Heart left ventricle (tissue), 16 donors: Measurements from ENCODE around the gene CSTF2T. TPM values are rescaled to one million over a fixed set of nuclear protein-coding genes. Genes with fewer than 3 reads are reported as not detected.
A peak's percentile ranks its signal among the peaks of the same experiment; 100 is the strongest.

Source experiments
- ATAC-seq, 4 donors: fragments of 200-7000 bp; cut with Tn5 transposase; one replicate each; pipeline ENCODE4 v1.9.1; 2020 to 2022; ENCODE audit warnings: moderate library complexity in 4 of 4, mild to moderate bottlenecking in 3 of 4, moderate number of reproducible peaks in 1 of 4
- DNase-seq, 5 donors: peaks; one replicate each; pipeline ENCODE4 v3.0.0-alpha.2; 2020
- H3K27ac ChIP-seq, 12 donors: fragments of 200-600 bp; sonication (generic) in 4 of 12; one replicate each; pipeline versions ENCODE4 v1.5.0 to v1.8.0; 2016 to 2022; ENCODE audit warnings: mild to moderate bottlenecking in 2 of 12
- H3K27me3 ChIP-seq, 9 donors: fragments of 200-600 bp; sonication (generic) in 2 of 9; one replicate each; pipeline versions ENCODE4 v1.5.1 to v1.8.0; 2016 to 2022; ENCODE audit warnings: mild to moderate bottlenecking in 3 of 9
- H3K36me3 ChIP-seq, 9 donors: fragments of 200-600 bp; sonication (generic) in 2 of 9; one replicate each; pipeline versions ENCODE4 v1.5.0 to v1.8.0; 2018 to 2022; ENCODE audit warnings: mild to moderate bottlenecking in 2 of 9
- H3K4me1 ChIP-seq, 12 donors: fragments of 200-600 bp; sonication (generic) in 4 of 12; one replicate each; pipeline versions ENCODE4 v1.5.0 to v1.8.0; 2016 to 2022; ENCODE audit warnings: mild to moderate bottlenecking in 3 of 12
- H3K4me3 ChIP-seq, 12 donors: fragments of 200-600 bp; sonication (generic) in 4 of 12; one replicate each; pipeline versions ENCODE4 v1.5.0 to v1.8.0; 2017 to 2022; ENCODE audit warnings: mild to moderate bottlenecking in 9 of 12, moderate library complexity in 4 of 12
- H3K9me3 ChIP-seq, 12 donors: fragments of 200-600 bp; sonication (generic) in 4 of 12; one replicate each; pipeline versions ENCODE4 v1.5.0 to v1.8.0; 2016 to 2022; ENCODE audit warnings: mild to moderate bottlenecking in 1 of 12
- POLR2A ChIP-seq, 2 donors: fragments of 450-650 bp; IDR thresholded peaks; one replicate each; pipeline ENCODE4 v1.6.1; 2017; ENCODE audit warnings: antibody characterized with exemption in 2 of 2, mild to moderate bottlenecking in 2 of 2, moderate library complexity in 2 of 2
- WGBS, 4 donors: extraction: QIAGEN DNeasy Blood & Tissue Kit in 2 of 4; methylation state at CpG; one replicate each; pipeline versions ENCODE4 v1.1.5 to v1.1.7; 2013 to 2018; 5-methylcytosine and 5-hydroxymethylcytosine counted together
- intact Hi-C, 10 donors: fragments of 100-400 bp; cut with DNase I; formaldehyde crosslinking; loops; one replicate each; pipeline versions ENCODE4 v1.11.1 to v1.14.2; 2022
- polyA plus RNA-seq, 2 donors: library from polyadenylated mRNA; stranded (reverse); fragments of 200-250 nt; gene quantifications; one replicate each; pipeline ENCODE4 v1.2.3, GENCODE V29; 2013
- total RNA-seq, 9 donors: library from RNA; depleted of rRNA in 2 of 9; stranded (reverse); fragments of >200 nt in 2 of 9; fragmentation: NEBNext Ultra II Directional in 3 of 9; extraction: Animal tissue kit (Norgen Biotek cat#: 25700) in 3 of 9; gene quantifications; one replicate each; pipeline versions ENCODE4 v1.1.0 to v1.2.4, GENCODE V29; 2016 to 2023
- TF ChIP-seq, protein P1 (sequence below), 12 donors: fragments of 200-600 bp; sonication (generic) in 4 of 12; IDR thresholded peaks; one replicate each; pipeline versions ENCODE4 v1.5.0 to v1.8.0; 2018 to 2022; ENCODE audit warnings: antibody characterized with exemption in 12 of 12, mild to moderate bottlenecking in 5 of 12
- donor health status: ischemic (EF 13 %, LVEDD 7.1; RV severe dilation, severe dysfunction).
- donor health status: healthy with polysubstance abuse.
- donor health status: DM: no; HTN: yes; CAD: no.
- donor health status: DM: no; HTN: no; CAD: no.
- donor health status: ischemic (EF 25% LVEDD 6.9; RV normal size, moderate dysfunction).
- donor health status: ischemic (EF 25% LVEDD 5.7; RV mildly dilated, moderate dysfunction).
- donor health status: healthy.
- donor health status: DM: yes; HTN: yes; CAD: no.
- donor health status: ischemic (EF 35%, LVEDD 5.7; RV mildly dilated, moderate dysfunction).
- donor health status: nonischemic (EF 11% LVEDD 7.7; RV severe dilation, severe dysfunction).
- donor health status: DM: yes; HTN: yes; CAD: no.
- donor health status: PGD.
- donor health status: ischemic (EF 29% LVEDD 5.4; RV normal size, mild dysfunction).
- donor health status: nonischemic (EF 23%, LVEDD 6.1; RV moderate dilation, normal function).

Gene CSTF2T
- total and polyA plus RNA-seq, 11 donors: 10.6 to 27.4 (median 21.5) TPM

DNA sequence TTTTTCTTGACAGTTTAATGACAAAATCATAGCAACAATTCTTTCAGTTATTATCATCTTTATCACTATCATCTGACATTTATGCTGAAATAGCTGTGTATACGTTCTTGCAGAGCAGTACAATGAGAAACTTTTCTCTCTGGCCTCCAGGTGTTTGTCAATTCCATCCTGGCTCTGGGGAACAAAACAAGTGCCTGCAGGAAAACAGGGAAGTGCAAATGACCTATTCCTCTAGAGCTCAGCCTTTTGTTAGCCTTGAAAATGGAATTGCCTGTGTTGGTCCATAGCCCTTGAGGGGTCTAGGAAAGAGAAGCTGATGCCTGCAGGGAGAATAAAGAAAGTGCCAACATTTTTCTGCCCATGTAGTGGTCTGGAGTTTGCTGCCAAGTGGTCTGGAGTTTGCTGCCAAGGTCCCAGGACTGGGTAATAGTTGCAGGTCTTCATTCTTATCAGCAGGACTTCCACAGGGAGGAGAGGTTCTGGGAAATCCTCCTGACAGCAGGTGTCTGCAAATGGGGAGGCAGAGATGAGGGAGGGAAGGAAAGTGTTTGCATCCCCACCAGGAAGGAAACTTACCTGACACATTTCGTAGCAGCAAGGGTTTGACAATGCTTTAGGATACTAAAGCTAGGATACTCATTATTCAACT, 10.1 kb upstream of the CSTF2T start:
- Histone ChIP-seq H3K27me3 (no peaks in the 10 kb centered on the region), H3K9me3 (no peaks in the 10 kb centered on the region), H3K27ac (peak overlapping the region in 1 of 12 donors; percentile 3), H3K4me3 (no peak overlapping the region), H3K4me1 (peaks cover 0 to 40% (median 8%) of the 10 kb centered on the region in 12 donors), H3K36me3 (no peaks in the 10 kb centered on the region)
- intact Hi-C loops: loop anchor here in 3 of 10 donors (10.0 kb wide), 1 partner anchor 245 kb away; no protein-coding TSS in a partner anchor
- TF ChIP-seq, protein P1, sequence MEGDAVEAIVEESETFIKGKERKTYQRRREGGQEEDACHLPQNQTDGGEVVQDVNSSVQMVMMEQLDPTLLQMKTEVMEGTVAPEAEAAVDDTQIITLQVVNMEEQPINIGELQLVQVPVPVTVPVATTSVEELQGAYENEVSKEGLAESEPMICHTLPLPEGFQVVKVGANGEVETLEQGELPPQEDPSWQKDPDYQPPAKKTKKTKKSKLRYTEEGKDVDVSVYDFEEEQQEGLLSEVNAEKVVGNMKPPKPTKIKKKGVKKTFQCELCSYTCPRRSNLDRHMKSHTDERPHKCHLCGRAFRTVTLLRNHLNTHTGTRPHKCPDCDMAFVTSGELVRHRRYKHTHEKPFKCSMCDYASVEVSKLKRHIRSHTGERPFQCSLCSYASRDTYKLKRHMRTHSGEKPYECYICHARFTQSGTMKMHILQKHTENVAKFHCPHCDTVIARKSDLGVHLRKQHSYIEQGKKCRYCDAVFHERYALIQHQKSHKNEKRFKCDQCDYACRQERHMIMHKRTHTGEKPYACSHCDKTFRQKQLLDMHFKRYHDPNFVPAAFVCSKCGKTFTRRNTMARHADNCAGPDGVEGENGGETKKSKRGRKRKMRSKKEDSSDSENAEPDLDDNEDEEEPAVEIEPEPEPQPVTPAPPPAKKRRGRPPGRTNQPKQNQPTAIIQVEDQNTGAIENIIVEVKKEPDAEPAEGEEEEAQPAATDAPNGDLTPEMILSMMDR (IDR thresholded peaks at IDR 0.05): no peak
- no peak for TF ChIP-seq POLR2A (IDR thresholded peaks at IDR 0.05)
- 67 to 88% (median 67%) methylated on average over 2 of the region's 2 CpGs for WGBS, 4 donors
- DNase-seq (no peak), ATAC-seq (no peak)

DNA sequence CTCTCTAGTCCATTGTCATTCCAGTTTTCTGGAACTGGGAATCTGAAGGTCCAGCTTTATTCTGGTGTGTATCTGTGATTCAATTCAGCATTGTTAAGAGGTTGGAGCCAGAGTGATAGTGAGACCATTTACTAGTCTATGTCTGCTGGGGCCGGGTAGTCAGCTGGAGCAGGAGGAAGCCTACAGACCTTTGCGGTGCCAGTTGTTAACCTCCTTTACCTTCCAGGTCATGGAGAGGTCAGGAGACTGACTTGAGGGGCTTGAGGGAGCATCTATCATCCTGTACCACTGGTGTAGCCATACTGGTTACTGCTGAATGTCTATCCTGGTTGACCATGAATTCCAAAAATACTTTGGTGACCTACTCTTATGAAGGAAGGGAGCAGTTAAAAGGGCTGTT, 9.2 kb upstream of the CSTF2T start:
- Histone ChIP-seq H3K27me3 (no peaks in the 10 kb centered on the region), H3K36me3 (no peaks in the 10 kb centered on the region), H3K4me3 (no peak overlapping the region), H3K9me3 (no peaks in the 10 kb centered on the region), H3K27ac (peak overlapping the region in 2 of 12 donors; percentile 65 to 70), H3K4me1 (peaks cover 0 to 40% (median 8%) of the 10 kb centered on the region in 12 donors)
- WGBS, 4 donors: 79 to 93% (median 86%) methylated on average over 2 of the region's 2 CpGs
- no peak for DNase-seq
- TF ChIP-seq, protein P1 (IDR thresholded peaks at IDR 0.05): no peak
- no peak for TF ChIP-seq POLR2A (IDR thresholded peaks at IDR 0.05)
- intact Hi-C loops: loop anchor here in 3 of 10 donors (10.0 kb wide), 1 partner anchor 246 kb away; no protein-coding TSS in a partner anchor
- no peak for ATAC-seq

DNA sequence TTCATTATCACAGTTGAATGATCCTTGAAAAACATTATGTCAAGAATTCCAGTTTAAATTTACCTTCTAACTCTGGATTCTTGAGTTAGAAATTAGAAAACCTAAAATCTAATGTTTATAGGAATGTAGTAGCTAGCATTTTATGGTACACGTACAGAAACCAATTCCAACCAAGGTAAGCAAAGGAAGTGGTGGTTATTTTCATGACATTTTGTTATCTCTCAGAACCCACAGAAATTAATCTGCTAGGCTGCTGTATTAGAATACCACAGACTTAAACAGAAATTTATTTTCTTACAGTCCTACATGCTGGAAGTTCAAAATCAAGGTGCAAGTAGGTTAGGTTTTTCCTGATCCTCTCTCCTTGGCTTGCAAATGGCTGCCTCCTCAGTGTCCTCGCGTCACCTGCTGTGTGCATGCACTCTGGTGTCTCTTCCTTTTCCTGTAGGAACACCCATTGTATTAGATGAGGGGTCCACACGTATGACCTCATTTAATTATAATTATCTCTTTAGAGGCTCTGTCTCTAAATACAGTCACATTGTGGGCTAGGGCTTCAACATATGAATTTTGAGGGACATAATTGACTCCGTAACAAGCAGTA, 8.5 kb upstream of the CSTF2T start:
- Histone ChIP-seq H3K4me1 (peaks cover 0 to 40% (median 8%) of the 10 kb centered on the region in 12 donors), H3K9me3 (no peaks in the 10 kb centered on the region), H3K36me3 (no peaks in the 10 kb centered on the region), H3K27ac (peak overlapping the region in 8 of 12 donors; percentile 21 to 70 (median 53)), H3K27me3 (no peaks in the 10 kb centered on the region), H3K4me3 (no peak overlapping the region)
- intact Hi-C loops: loop anchor here in 3 of 10 donors (10.0 kb wide), 1 partner anchor 247 kb away; no protein-coding TSS in a partner anchor
- ATAC-seq (no peak), DNase-seq (no peak)
- TF ChIP-seq, protein P1 (IDR thresholded peaks at IDR 0.05): no peak
- no peak for TF ChIP-seq POLR2A (IDR thresholded peaks at IDR 0.05)
- 78 to 89% (median 84%) methylated on average over 5 of the region's 5 CpGs for WGBS, 4 donors

DNA sequence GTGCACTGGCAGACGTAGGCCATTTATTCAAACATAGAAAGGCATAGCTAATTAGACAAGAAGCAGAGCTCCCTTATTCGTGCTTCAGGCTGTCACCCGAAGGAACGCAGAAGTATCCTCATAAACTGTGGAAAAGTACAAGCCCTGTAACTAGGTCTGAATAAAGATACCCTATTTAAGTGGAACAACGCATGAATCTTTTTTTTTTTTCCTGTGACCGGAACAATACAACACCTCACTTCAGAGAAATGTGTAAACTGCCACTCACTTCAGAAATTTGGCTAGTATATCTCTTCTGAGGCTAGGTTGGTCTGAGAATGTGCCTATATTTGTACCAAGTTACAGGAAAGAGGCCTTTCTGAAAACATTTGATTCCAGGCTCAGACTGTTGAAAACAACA, 8.0 kb upstream of the CSTF2T start:
- Histone ChIP-seq H3K36me3 (no peaks in the 10 kb centered on the region), H3K27me3 (no peaks in the 10 kb centered on the region), H3K9me3 (no peaks in the 10 kb centered on the region), H3K27ac (peak overlapping the region in 10 of 12 donors; percentile 15 to 70 (median 48)), H3K4me1 (peaks cover 0 to 40% (median 8%) of the 10 kb centered on the region in 12 donors), H3K4me3 (no peak overlapping the region)
- intact Hi-C loops: loop anchor here in 3 of 10 donors (10.0 kb wide), 1 partner anchor 247 kb away; no protein-coding TSS in a partner anchor
- whole genome bisulfite sequencing, 4 donors: 59 to 67% (median 60%) methylated on average over 6 of the region's 6 CpGs
- DNase-seq (no peak), ATAC-seq (peak in 3 of 4 donors; percentile 61 to 75 (median 70))
- TF ChIP-seq POLR2A (IDR thresholded peaks at IDR 0.05): no peak
- TF ChIP-seq, protein P1 (IDR thresholded peaks at IDR 0.05): no peak
